H1 (cell line): ENCODE data around the gene SPATA6L.

Source experiments
- ATF2 ChIP-seq: IDR thresholded peaks from 2 replicates; pipeline ENCODE4 v1.6.1; 2012; ENCODE audit warnings: low read length, inconsistent platforms
- CTCF ChIP-seq, 3 experiments: IDR thresholded peaks; 1 replicate in 2 of 3; 2 replicates in 1 of 3; pipeline versions ENCODE4 v1.5.1 to v1.6.1; 2011; ENCODE audit warnings: low read length in 3 of 3, mild to moderate bottlenecking in 3 of 3, inconsistent platforms in 2 of 3, low read depth in 1 of 3, moderate library complexity in 1 of 3; ENCODE audit not compliant: insufficient read depth in 1 of 3; ENCODE audit errors: control extremely low read depth in 1 of 3
- EZH2 ChIP-seq: fragments of 200-600 bp; sonication (generic); IDR thresholded peaks from 2 replicates; pipeline ENCODE4 v1.7.1; 2012; ENCODE audit warnings: low read depth, mild to moderate bottlenecking, moderate library complexity, low read length, inconsistent platforms; ENCODE audit not compliant: severe bottlenecking
- GTF2F1 ChIP-seq: IDR thresholded peaks from 2 replicates; pipeline ENCODE4 v1.6.1; 2012; ENCODE audit warnings: low read depth, low read length, improper control_type of control experiment, borderline replicate concordance
- SIN3A ChIP-seq, 2 experiments: IDR thresholded peaks in 1 of 2; conservative IDR thresholded peaks in 1 of 2; 2 replicates each; pipeline ENCODE4 v1.6.1; 2011 to 2012; ENCODE audit warnings: low read length in 2 of 2, improper control_type of control experiment in 1 of 2, low read depth in 1 of 2, mild to moderate bottlenecking in 1 of 2
- TAF1 ChIP-seq: IDR thresholded peaks from 2 replicates; pipeline ENCODE4 v1.6.1; 2011; ENCODE audit warnings: mild to moderate bottlenecking, low read depth, low read length
- YY1 ChIP-seq: IDR thresholded peaks from 2 replicates; pipeline ENCODE4 v1.6.1; 2011; ENCODE audit warnings: low read depth, mild to moderate bottlenecking, low read length

GRCh38 chr9:4639420-4639819 is 26.9 kb downstream of the SPATA6L start:
- TF ChIP-seq CTCF (IDR thresholded peaks at IDR 0.05; ENCODE audit: control extremely low read depth in 1 of 3, insufficient read depth in 1 of 3, low read depth in 1 of 3, low read length in 3 of 3) (no peak), GTF2F1 (no peak), TAF1 (no peak), ATF2 (no peak), EZH2 (no peak), YY1 (no peak), SIN3A (conservative IDR thresholded peaks at IDR 0.05 in 1 of 2, IDR thresholded peaks at IDR 0.05 in 1 of 2; ENCODE audit: low read depth in 1 of 2, low read length in 2 of 2) (no peak)
